GM19023 (cell line): ENCODE measurements around the gene DVL2.
"Not testable (repeated sequence)": the region's sequence is repeated elsewhere in the genome, so short reads cannot be mapped to it uniquely, and the experiment has no call there.

Experiments
- ATAC-seq: cut with Tn5 transposase; IDR thresholded peaks from one replicate; pipeline ENCODE4 v1.9.1; 2021; ENCODE audit warnings: mild to moderate bottlenecking, moderate library complexity; ENCODE audit not compliant: unreplicated experiment

The DVL2 gene

DNA sequence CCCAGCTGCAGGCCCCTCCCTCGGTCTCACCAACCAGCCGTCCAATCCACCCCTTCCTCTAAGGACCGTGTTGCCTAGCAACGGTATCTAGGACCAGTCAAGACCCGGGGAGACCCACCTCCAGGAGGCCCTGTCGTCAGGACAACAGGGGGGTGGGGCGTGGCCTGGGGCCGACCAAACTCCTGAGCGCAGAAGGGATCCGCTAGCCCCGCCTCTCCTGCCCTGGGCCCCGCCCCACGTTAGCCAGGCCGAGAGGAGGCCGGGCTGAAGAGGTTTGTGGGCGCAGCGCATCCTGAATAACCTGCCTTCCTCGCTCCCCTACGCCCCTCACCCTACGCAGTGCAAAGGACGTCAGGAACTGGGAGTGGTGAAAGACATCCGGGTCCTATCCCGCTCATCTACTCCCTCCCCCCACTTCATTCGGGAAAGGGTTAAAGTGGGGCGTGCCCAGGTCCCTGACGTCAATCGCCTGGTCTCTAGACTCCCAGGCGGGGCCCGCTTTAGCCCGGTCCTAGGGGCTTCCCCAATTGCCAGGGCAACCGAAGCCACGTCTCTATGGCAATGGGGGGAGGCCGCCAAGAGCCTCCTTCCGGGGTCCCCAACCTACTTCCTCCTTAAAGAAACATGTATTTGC is 29.4 kb downstream of the DVL2 start:
- peak; percentile 81 for ATAC-seq

DNA sequence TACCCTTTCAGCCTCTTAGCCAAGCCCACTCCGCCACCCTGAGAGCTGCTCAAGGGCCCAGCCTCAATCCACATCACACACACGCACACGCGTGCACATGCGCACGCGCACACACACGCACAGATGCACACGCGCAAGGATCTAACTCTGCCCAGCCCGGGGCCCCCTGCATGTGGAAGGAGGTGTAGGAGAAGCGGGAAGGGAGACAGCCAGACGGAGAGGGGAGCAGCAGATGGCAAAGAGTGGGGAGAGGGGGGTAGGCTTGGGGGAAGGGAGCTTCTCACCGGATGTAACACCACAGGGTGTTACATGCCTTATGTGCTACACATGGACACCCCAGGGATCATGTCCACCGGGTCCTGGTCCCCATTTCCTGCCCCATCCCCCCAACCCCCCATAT is 30.0 kb downstream of the DVL2 start:
- no peak for ATAC-seq

DNA sequence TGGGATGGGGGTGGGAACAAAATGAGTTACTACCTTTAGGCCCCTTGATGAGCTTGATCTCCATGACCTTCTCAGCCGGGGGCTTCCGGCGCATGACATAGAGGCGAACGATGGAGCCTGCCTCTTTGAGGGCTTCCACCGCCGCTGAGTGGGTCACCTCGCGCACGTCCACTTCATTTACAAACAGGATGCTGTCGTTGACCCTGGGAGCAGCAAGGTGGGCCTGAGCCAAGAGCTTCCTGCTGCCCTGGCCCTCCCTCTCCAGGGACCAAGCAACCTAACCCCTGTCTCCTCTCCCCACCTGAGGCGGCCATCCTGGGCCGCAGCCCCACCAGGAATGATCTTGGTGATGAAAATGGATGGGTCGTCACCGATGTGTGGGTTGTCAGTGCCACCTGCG is 30.9 kb downstream of the DVL2 start:
- no peak for ATAC-seq

DNA sequence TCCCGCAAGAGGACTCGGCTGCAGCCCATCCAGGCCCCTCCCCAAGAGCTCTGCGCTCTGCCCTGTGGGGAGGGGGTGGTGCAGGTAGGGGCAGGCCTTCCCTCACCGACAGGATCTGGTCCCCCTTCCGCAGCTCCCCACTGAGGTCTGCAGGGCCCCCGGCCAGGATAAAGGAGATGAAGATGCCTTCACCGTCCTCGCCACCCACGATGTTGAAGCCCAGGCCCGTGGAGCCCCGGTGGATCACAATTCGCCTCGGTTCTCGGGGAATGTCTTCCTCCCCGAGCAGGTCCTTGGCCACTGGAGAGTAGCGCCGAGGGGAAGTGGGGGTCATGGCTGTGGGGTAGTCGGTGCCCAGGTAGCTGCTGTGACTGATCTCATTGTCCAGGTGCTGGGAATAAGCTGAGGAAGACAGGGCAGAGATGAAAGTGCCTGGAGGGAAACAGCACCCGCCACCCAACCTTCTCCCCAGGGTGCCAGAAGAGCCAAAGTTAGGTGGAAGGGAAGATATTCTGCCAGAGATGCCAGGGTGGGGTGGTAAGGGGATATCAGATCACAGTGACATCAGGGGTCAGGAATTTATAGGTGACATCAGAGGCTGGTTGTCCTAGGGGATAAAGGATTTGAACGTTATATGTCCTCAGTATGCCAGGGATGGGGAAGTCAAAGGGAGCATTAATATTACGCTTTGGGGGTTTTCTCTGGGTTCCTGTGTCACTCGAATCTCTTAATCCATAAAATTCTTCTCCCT is 37.5 kb downstream of the DVL2 start:
- ATAC-seq, result no peak

GRCh38 chr17:7195971-7196370 is 38.3 kb downstream of the DVL2 start:
- ATAC-seq, result no peak

DNA sequence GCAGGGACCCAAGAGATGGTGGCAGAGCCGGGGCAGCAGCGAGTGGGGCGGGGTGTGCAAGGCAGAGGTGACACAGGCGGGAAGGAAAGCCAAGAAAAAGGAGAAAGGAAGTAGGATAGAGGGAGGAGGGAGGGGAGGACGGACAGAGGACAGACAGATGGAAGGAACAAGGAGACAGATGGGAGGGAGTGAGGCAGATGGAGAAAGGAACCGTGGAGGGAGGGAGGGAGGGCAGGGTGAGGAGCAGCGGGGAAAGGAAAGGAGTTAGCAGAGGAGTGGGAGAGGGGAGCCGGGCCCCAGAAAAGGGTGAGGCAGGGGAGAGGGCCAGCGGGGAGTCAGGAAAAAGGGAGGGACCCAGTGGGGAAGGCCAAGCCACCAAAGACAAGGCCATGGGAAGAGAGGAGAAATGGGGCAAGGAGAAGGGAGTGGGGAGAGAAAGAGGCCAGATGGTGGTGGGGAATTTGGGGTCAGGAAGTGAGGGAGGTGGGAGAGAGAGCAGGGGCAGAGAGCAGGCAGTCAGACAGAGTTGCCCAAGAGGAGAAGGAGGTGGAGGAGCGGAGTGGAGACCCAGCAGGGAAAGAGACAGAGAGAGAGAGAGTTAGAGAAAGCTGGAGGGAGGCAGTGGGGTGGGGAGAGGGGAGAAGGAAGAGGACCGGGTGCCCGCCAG is 41.9 kb downstream of the DVL2 start:
- no peak for ATAC-seq

GRCh38 chr17:7191571-7192270 is 42.6 kb downstream of the DVL2 start:
- ATAC-seq, result no peak

DNA sequence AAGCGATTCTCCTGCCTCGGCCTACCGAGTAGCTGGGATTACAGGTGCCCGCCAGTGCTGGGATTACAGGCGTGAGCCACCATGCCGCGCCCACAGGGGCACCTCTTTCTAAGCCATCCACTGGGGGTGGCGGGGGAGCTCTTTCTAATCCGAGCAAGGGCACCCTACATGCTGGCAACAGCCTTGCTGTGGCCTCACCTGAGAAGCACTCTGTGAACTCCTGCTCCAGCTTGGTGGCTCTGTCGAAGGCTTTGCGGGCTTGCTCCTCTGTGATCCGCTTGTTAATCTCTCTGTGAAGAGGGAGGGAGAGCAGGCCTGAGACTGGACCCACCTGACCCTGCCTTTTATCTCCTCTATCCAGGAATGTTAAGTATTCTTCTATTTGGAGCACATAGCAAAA is 43.2 kb downstream of the DVL2 start:
- ATAC-seq, result no peak

- ATAC-seq, result no peak
These were observed 43.9 kb downstream of the DVL2 start for GRCh38 chr17:7190276-7190917.

GRCh38 chr17:7186241-7186640 is 48.1 kb downstream of the DVL2 start:
- ATAC-seq, result no peak

DNA sequence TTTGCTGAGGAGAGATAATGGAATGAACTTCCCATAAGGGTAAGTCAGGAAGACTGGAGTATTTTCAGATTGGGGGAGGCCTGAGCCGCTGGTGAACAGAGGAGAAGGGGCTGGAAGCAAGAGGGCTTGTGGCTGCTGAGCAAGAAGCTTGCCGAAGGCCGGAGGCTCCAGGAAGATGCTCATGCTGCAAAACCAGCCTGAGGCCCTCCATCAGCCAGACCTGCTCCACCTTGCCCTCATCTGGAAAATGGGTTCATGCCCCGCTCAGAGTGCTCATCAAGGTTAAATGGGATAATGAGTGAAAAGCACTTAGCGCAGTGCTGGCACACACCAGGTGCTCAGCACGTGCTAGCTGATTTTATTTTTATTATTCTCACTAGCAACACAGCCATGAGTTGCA is 49.7 kb downstream of the DVL2 start:
- no peak for ATAC-seq

DNA sequence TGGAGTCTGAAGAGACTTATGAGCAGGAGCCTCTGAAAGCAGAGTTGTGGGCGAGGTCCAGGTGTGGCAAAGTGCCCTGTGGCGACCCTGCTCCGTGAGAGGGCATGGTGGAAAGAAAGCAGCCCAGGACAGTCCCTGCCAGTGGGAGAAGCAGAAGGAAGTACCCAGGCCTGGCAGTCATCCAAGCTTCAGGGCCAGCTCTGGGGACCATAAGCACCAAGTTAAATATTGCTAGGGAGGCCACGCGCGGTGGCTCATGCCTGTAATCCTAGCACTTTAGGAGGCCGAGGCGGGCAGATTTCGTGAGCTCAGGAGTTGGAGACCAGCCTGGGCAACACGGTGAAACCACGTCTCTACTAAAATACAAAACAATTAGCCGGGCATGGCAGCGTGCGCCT is 50.2 kb downstream of the DVL2 start:
- ATAC-seq, result no peak

DNA sequence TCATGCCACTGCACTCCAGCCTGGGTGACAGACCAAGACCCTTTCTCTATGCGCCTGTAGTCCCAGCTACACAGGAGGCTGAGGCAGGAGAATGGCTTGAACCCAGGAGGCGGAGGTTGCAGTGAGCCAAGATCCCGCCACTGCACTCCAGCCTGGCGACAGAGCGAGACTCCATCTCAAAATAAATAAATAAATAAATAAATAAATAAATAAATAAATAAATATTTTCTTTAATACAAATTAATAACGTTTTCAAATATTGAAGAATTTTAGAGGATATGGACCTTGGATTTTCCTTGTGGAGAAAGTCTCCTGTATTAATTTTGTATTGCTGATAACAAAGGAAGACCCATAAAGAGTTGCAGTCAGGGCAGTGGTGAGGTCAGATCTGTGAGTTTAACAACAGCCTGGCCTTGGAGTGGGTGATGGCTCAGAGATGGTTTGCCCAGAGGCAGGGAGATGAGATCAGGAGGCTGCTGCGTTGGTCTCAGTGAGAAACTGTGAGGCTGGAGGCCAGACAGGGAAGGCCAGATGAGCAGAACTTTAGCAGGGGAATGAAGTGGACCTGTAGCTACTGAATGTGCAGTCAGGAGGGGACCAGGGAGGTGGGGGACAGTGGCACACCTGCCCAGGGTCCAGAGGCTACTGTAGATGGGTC is 50.8 kb downstream of the DVL2 start:
- no peak for ATAC-seq

DNA sequence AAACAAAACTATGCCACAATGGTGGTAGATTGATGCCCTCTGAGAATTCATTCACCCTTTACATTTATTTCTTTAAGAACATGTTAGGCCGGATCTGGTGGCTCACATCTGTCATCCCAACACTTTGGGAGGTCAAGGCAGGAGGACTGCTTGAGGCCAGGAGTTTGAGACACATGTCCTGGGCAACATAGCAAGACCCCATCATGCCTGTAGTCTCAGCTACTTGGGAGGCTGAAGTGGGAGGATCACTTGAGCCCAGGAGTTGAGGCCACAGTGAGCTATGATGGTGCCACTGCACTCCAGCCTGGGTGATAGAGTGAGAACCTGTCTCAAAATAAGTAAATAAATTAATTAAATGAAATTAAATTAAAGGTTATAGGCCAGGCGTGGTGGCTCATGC is 52.2 kb downstream of the DVL2 start:
- ATAC-seq, result not testable (repeated sequence)

DNA sequence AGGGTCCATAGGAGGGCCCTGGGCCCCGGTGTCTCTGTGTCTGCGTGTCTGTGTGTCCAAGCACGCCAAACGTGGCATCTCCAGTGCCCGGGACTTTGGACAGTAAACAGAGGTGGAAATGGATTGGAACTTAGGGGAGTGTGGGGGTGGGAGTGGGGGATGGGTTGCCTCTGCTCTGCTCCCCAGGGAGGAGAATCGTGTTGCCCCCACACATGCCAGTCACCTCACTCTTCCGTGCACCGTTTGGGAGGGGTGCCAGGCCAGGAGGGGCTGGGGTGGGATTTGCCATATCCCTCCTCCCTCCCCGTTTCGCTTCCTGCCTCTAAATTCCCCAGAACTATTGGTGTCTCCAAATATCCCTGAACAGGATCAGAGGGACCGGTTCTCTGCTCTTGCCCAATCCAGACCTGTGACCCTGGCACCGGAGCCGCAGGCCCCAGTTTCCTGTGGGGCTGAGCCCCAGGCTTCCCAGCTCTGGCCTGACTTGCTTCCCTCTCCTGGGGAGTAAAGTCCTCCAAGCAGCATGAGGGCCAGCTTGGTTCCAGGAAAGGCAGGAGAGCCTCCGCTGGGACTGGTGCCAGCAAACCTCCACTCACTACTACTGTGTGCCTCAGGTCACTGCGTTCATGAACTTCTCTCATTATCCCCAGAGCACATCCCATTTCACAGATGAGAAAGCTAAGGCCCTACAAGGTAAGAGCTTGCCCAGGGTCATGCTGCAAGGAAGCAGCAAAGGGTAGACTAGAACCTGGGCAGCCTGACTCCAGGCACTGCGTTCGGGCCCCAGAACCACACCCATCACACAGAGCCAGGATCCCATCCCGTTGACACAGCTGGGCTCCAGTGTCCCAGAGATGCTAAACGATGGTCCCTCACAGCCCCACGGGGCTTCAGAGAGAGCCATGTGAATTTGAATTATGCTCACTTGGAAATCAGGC is 54.7 kb downstream of the DVL2 start, which contains the start of gene ASGR1:
TSS of gene ASGR1 (minus strand) at position 54 of the 938 bp plus-strand sequence. CDS start 807 bp downstream, outside the sequence.
- ATAC-seq, result no peak

- ATAC-seq, result no peak
These were observed 55.4 kb downstream of the DVL2 start for GRCh38 chr17:7178973-7179316.

GRCh38 chr17:7177954-7178477 is 56.3 kb downstream of the DVL2 start:
- ATAC-seq, result no peak

- no peak for ATAC-seq
These were observed 56.9 kb downstream of the DVL2 start for GRCh38 chr17:7177191-7177953.

GRCh38 chr17:7176841-7177190 is 57.5 kb downstream of the DVL2 start:
- no peak for ATAC-seq
